Measurements from ENCODE around the gene CALU.

The CALU gene

DNA sequence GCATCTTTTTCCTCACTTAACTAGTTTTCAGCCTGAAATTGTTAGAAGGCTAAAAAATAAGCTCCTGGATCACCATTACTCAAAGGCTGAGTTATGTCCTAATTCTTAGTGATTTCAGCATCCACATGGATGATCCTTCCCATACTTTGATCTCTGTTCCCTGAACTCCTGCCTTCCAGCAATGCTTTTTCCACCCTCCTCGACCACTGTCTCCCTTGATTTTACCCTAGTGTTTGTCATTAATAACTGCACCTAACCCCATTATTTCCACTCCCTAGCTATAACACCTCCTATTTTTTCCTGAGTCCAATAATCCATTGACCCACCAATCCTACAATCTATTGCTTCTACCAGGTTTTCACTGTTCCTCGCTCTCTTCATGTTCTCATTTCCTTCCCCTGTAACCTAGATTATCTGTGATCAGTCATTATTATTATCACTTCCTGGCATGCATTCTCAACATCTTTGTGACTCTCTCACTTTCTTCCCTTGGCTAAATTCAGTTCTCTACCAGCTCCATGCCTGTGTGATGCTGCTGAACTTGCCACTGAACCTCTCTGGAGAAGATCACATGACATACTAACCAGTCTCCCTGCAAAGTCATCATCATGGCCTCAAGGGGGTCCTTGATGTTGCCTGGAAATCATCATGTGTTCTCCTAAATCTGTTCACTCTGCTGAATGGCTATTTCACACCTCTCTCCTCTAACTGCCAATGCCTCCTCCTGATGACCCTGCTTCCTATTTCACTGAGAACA is 6.5 kb upstream of the CALU start:
- TF ChIP-seq ZFX (IDR thresholded peaks at IDR 0.05) (no peak), CTCF (conservative IDR thresholded peaks at IDR 0.05) (no peak)
- no peak overlapping the region for H3K27ac ChIP-seq

DNA sequence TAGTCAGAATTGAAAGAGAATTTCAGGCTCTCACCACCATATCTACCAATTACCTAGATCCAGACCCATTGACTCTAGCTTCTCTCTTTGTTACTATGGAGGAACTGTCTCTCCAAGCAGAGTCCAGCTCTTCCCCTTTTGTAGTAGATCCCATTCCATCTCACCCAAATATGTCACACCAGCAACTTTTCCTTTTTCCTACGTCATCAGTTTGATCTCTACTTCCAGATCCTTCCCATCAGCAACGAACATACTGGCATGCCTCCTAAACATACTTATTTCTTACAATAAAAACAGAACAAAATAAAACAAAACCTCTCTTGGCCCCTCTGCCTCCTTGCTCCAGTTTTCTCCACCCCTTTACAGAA is 5.9 kb upstream of the CALU start:
- TF ChIP-seq ZFX (IDR thresholded peaks at IDR 0.05) (no peak), CTCF (conservative IDR thresholded peaks at IDR 0.05) (no peak)
- H3K27ac ChIP-seq = no peak overlapping the region

DNA sequence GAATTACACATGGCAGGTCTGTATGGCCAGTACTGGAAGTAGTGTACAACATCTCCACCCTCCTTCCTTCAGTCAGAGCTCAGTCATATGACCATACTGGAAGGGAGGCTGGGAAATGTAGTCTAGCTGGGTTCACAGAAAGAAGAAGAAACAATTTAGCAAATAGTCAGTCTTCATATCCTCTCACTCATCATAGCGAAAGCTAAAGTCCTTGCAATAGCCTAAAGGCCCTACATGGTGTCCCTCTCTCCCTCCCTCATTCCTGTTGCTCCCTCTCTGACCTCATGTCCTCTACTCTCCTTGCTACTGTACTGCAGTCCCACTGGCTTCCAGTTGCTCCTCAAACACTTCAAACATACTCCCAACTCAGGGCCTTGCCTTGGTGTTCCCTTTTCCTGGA is 4.3 kb upstream of the CALU start:
- TF ChIP-seq CTCF (conservative IDR thresholded peaks at IDR 0.05) (no peak), ZFX (IDR thresholded peaks at IDR 0.05) (no peak)
- no peak overlapping the region for H3K27ac ChIP-seq

- no peak for TF ChIP-seq CTCF (conservative IDR thresholded peaks at IDR 0.05)
- no peak for TF ChIP-seq ZFX (IDR thresholded peaks at IDR 0.05)
- no peak overlapping the region for H3K27ac ChIP-seq
These were observed 3.7 kb upstream of the CALU start for GRCh38 chr7:128735436-128735835.

DNA sequence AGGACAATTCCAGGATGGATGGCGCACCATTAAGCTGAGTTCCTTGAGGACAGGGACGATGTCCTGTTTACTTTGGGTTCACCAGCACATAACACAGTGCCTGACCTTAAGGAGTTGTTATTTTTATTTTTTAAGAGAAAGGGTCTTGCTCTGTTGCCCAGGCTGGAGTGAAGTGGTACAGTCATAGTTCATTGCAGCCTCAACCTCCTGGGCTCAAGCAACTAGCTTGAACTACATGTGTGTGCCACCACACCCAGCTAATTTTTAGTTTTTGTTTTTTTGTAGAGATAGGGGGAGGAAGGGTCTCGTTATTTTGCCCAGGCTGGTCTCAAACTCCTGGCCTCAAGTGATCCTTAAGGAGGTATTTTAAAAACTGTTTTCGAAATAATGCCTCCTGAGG is 1.7 kb upstream of the CALU start:
- no peak overlapping the region for H3K27ac ChIP-seq

GRCh38 chr7:128737867-128738385 is 1.2 kb upstream of the CALU start:
- H3K27ac ChIP-seq = no peak overlapping the region
- TF ChIP-seq ZFX (IDR thresholded peaks at IDR 0.05) = no peak
- TF ChIP-seq CTCF (conservative IDR thresholded peaks at IDR 0.05) = no peak

More for the DNA sequence above, 1.7 kb upstream of the CALU start:
- TF ChIP-seq ZFX (IDR thresholded peaks at IDR 0.05) (no peak), CTCF (conservative IDR thresholded peaks at IDR 0.05) (no peak)

GRCh38 chr7:128738570-128739047 is 550 bp upstream of the CALU start:
- peak overlapping the region; percentile 97 for H3K27ac ChIP-seq
- TF ChIP-seq CTCF (conservative IDR thresholded peaks at IDR 0.05) = no peak
- no peak for TF ChIP-seq ZFX (IDR thresholded peaks at IDR 0.05)
